Measurements from ENCODE around the gene SCARB1.
"Not testable (repeated sequence)": the region's sequence is repeated elsewhere in the genome, so short reads cannot be mapped to it uniquely, and the experiment has no call there.

SCARB1 gene

DNA sequence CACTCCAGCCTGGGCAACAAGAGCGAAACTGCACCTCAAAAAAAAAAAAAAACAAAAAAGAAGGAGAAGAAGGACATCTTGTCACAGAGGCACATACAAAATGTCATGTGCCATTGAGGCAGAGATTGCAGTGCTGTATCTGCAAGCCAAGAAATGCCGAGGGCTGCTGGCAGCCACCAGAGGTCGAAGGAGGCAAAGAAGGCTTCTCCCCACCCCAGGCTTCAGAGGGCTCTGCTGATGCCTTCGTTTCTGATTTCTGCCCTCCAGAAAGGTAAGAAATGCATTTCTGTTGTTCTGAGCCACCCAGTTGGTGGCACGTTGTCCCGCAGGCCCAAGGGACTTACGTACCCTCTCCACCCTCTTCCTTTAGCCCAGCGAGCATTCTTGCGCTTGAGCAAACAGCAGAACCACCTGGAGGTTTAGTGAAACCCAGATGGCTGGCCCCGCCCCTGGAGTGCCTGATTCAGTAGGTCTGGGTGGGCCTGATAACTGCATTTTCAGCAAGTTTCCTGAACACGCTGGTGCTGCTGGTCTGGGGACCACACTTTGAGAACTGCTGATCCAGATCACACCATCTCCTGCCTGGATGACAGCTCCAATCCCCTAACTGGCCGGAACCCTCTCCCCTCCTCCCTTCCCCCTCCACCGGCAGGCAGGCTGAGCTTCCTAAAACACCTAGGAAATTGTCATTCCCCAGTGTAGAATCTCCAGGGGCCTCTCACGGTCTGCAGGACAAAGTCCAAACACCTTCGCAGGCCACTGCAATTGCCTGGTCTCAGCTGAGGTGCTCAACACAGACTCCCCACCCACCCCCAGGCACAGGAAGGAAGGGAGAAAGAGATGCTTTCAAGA is 21.1 kb upstream of the SCARB1 start:
- no peak for DNase-seq

DNA sequence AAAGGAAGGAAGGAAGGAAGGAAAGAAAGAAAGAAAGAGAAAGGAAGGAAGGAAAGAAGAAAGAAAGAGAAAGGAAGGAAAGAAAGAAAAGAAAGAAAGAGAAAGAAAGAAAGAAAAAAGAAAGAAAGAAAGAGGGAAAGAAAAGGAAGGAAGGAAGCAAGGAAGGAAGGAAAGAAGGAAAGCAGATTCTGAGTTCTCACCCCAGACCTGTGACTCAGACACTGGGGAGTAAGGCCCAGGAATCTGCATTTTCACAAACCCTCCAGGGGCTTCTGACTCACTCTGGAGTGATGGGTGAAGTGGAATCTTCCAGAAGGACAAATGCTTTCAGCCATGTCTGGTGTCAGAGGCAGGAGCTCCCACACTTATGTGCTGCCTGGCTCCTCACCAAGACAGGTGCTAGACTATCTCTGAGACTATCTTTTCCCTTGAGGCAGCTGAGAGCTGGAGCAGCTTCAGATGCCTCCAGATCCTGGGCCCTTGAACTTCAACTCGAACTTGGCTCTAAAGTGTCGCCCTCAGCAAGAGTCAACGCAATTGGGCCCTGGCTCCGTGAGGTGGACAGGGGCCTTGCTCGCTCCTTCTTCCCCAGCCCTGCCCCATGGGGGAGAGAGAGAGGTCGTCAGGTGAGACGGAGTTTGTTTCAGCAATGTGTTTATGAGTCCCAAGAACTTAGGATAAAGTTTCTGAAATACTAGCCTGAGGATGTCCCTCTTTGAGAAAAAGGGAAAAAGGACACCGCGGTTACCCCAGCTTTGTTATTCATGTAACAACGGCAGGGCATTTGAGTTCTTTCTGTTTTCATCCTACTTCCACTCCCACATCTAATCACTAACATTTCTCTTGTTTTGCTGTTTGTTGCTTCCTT is 19.8 kb upstream of the SCARB1 start:
- no peak for DNase-seq

GRCh38 chr12:124881123-124881522 is 17.5 kb upstream of the SCARB1 start:
- no peak for DNase-seq

DNA sequence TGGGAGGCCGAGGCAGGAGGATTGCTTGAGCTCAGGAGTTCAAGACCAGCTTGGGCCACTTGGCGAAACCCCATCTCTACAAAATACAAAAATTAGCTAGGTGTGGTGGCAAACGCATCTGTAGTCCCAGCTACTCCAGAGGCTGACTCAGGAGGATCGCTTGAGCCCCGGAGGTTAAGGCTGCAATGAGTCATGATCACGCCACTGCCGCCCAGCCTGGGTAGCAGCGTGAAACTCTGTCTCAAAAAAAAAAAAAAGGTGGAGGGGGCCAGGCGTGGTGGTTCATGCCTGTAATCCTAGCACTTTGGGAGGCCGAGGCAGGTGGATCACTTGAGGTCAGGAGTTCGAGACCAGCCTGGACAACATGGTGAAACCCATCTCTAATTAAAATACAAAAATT is 16.7 kb upstream of the SCARB1 start:
- DNase-seq = not testable (repeated sequence)

GRCh38 chr12:124878795-124879516 is 15.3 kb upstream of the SCARB1 start:
- no peak for DNase-seq

DNA sequence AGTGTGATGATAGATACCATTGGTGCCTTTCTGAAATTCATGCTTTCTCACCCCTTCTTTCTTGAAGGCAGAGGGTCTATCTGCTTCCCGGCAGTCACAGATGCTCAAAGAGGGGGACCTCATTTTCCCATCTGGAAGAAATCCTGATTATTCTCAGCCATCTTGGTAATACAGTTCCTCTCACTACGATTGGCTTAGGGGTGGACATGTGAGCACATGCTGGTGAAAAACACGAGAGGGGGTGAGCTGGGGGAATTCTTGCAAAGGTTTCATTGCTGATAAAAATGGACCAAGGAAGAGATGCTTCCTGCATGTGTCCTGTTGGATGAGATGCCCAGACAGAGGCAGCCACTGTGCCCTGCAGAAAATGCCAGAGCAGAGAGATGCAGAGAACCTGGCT is 13.8 kb upstream of the SCARB1 start:
- no peak for DNase-seq

DNA sequence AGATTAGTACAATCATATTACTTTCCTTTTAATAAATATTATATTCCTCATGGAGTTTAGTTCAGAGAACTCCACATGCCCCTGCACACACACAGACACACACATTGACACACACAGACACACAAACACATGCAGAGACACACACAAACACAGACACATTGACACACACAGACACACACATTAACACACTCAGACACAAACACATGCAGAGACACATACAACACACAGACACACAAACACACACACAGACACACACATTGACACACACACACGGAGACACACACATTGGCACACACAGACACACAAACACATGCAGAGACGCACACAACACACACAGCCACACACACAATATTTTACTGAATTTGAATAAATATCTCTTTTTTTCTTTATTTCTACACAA is 12.5 kb upstream of the SCARB1 start:
- DNase-seq = no peak

GRCh38 chr12:124875803-124876132 is 12.1 kb upstream of the SCARB1 start:
- no peak for DNase-seq

- DNase-seq = no peak
Observed at GRCh38 chr12:124874988-124875802, 11.5 kb upstream of the SCARB1 start.

- DNase-seq = no peak
Observed at GRCh38 chr12:124874188-124874587, 10.5 kb upstream of the SCARB1 start.

- DNase-seq = no peak
Observed at GRCh38 chr12:124872068-124872719, 8.5 kb upstream of the SCARB1 start.

- DNase-seq = no peak
Observed at GRCh38 chr12:124871297-124871696, 7.6 kb upstream of the SCARB1 start.

DNA sequence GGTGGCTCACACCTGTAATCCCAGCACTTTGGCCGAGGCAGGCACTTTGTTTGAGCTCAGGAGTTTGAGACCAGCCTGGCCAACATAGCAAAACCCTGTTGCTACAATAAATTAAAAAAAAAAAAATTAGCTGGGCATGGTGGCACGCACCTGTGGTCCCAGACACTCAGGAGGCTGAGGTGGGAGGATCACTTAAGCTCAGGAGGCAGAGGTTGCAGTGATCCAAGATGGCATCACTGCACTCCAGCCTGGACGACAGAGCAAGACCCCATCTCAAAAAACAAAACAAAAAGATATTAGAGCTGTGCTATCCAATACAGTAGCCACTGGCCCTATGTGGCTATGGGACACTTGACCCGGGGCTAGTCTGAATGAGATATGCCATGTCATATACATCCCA is 6.9 kb upstream of the SCARB1 start:
- DNase-seq = no peak

DNA sequence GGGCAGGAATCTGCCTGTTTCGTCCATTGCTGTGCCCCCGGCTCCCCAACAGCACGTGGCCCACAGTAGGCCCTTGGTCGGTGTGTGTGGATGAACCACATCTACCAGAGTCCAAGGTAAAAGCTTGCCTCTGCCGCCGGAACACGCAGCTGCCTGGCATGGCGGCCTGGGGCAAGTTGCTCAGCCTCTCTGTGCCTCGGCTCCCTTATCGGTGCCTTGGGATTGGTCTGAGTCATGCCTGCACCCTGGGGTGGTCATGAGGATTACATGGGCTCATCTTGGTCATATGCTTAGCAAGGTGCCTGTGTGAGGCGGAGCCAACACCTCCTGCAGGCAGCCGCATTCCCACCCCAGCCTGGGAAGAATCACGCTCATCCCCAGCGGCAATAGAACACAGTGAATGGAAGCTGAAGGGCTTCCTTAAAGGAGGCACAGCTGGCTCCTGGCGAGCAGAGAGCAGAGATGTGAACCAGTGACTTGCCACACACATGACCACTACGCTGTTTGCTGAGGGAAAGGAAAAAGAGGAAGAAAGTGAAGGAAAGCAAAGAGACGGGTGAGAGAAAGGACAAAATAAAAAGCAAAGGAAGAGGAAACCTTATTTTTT is 5.5 kb upstream of the SCARB1 start:
- peak in 2 of 56 donors; percentile 27 to 44 for DNase-seq

DNA sequence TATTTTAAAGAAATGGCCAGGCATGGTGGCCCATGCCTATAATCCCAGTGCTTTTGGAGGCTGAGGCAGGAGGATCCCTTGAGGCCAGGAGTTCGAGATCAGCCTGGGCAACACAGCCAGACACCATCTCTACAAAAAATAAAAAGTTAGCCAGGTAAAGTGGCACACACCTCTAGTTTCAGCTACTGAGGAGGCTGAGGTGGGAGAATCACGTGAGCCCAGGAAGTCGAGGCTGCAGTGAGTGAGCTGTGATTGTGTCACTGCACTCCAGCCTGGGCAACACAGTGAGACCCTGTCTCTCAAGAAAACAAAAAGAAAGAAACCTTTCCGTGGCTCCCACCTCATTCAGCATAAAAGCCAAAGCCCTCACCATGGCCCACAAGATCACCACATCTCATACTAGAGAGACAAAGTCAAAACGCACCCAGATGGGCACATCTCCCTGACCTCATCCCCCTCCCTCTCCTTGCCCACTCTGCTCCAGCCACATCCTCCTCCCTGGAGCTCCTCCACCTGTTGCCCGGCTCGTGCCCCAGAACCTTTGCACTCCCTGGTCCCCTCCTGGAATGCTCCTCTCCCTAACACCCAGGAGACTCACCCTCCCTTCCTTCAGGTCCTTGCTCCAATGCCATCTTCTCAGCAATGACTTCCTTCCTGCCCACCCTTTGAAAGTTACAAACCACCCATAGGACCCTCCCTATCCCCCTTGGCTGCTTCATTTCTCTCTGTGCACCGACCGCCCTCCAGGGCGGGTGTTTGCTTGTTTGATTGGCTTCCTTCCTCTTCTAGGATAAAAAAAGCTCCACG is 4.8 kb upstream of the SCARB1 start:
- no peak for DNase-seq

DNA sequence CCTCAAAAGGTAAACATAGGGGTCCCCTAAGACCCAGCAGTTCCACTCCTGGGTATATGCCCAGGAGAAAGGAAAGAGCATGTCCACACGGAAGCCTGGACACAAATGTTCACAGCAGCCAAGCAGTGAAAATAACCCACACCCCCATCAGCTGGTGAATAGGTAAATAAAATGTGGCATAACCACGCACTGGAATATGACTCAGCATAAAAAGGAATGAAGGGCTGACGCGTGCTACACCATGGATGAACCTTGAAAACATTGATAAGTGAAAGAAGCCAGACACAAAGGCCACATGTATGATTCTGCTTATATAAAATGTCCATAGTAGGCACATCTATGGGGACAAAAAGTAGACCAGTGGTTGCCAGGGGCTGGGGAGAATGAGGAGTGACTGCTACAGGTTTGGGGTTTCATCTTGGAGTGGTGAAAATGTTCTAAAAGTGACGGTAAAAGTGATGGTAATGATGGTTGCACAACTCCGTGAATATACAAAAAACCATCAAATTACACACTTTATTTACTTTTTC is 3.8 kb upstream of the SCARB1 start:
- no peak for DNase-seq

GRCh38 chr12:124866883-124867400 is 3.3 kb upstream of the SCARB1 start:
- no peak for DNase-seq

- no peak for DNase-seq
Observed at GRCh38 chr12:124866195-124866882, 2.7 kb upstream of the SCARB1 start.
